HEK293 (cell line): Measurements from ENCODE around the gene ZNF585A.

Experiments
- HOXD13 ChIP-seq: sonication (generic); formaldehyde crosslinking; IDR thresholded peaks from 2 replicates; pipeline ENCODE4 v1.8.0; 2022; ENCODE audit warnings: missing genetic modification reagents, borderline replicate concordance
- KLF16 ChIP-seq: fragments of 450-650 bp; formaldehyde crosslinking; IDR thresholded peaks from 2 replicates; pipeline ENCODE4 v1.5.1; 2017; ENCODE audit warnings: missing biosample characterization, missing genetic modification characterization
- KLF9 ChIP-seq: fragments of 450-650 bp; formaldehyde crosslinking; IDR thresholded peaks from 2 replicates; pipeline ENCODE4 v1.5.1; 2016; ENCODE audit warnings: missing biosample characterization, missing genetic modification characterization, low read depth
- RBAK ChIP-seq: fragments of 450-650 bp; formaldehyde crosslinking; IDR thresholded peaks from 2 replicates; pipeline ENCODE4 v1.5.1; 2016; ENCODE audit warnings: missing biosample characterization, missing genetic modification characterization
- REPIN1 ChIP-seq: fragments of 450-650 bp; formaldehyde crosslinking; IDR thresholded peaks from 2 replicates; pipeline ENCODE4 v1.5.1; 2017; ENCODE audit warnings: missing biosample characterization, missing genetic modification characterization, low read depth
- ZBTB21 ChIP-seq: fragments of 450-650 bp; formaldehyde crosslinking; IDR thresholded peaks from 2 replicates; pipeline ENCODE4 v1.5.1; 2017; ENCODE audit warnings: missing biosample characterization, missing genetic modification characterization
- ZBTB7A ChIP-seq: fragments of 450-650 bp; formaldehyde crosslinking; IDR thresholded peaks from 2 replicates; pipeline ENCODE4 v1.5.1; 2016; ENCODE audit warnings: low read depth, missing biosample characterization, missing genetic modification characterization
- ZFP41 ChIP-seq: fragments of 450-650 bp; formaldehyde crosslinking; IDR thresholded peaks from 2 replicates; pipeline ENCODE4 v1.5.1; 2016; ENCODE audit warnings: missing biosample characterization, missing genetic modification characterization, borderline replicate concordance
- ZFP69B ChIP-seq: fragments of 450-650 bp; formaldehyde crosslinking; IDR thresholded peaks from 2 replicates; pipeline ENCODE4 v1.5.1; 2016; ENCODE audit warnings: missing biosample characterization, missing genetic modification characterization
- ZIC2 ChIP-seq: fragments of 450-650 bp; formaldehyde crosslinking; IDR thresholded peaks from 2 replicates; pipeline ENCODE4 v1.5.1; 2016; ENCODE audit warnings: missing biosample characterization, missing genetic modification characterization
- ZNF138 ChIP-seq: fragments of 450-650 bp; formaldehyde crosslinking; IDR thresholded peaks from 2 replicates; pipeline ENCODE4 v1.5.1; 2016; ENCODE audit warnings: missing biosample characterization, missing genetic modification characterization, borderline replicate concordance
- ZNF140 ChIP-seq: fragments of 450-650 bp; formaldehyde crosslinking; IDR thresholded peaks from 2 replicates; pipeline ENCODE4 v1.5.1; 2016; ENCODE audit warnings: missing biosample characterization, missing genetic modification characterization
- ZNF292 ChIP-seq: fragments of 450-650 bp; formaldehyde crosslinking; IDR thresholded peaks from 2 replicates; pipeline ENCODE4 v1.5.1; 2016; ENCODE audit warnings: low read depth, missing biosample characterization, missing genetic modification characterization, borderline replicate concordance
- ZNF391 ChIP-seq: fragments of 450-650 bp; formaldehyde crosslinking; IDR thresholded peaks from 2 replicates; pipeline ENCODE4 v1.5.1; 2016; ENCODE audit warnings: low read depth, missing biosample characterization, missing genetic modification characterization, borderline replicate concordance
- ZNF521 ChIP-seq: fragments of 450-650 bp; formaldehyde crosslinking; IDR thresholded peaks from 2 replicates; pipeline ENCODE4 v1.5.1; 2017; ENCODE audit warnings: missing biosample characterization, mild to moderate bottlenecking, missing genetic modification characterization
- ZNF571 ChIP-seq: fragments of 450-650 bp; formaldehyde crosslinking; IDR thresholded peaks from 2 replicates; pipeline ENCODE4 v1.5.0; 2017; ENCODE audit warnings: missing biosample characterization, missing genetic modification characterization
- ZNF623 ChIP-seq: fragments of 450-650 bp; formaldehyde crosslinking; IDR thresholded peaks from 2 replicates; pipeline ENCODE4 v1.5.1; 2016; ENCODE audit warnings: missing biosample characterization, missing genetic modification characterization
- ZNF660 ChIP-seq: fragments of 450-650 bp; IDR thresholded peaks from 2 replicates; pipeline ENCODE4 v1.5.1; 2018; ENCODE audit warnings: missing biosample characterization, mild to moderate bottlenecking, missing genetic modification characterization
- ZNF791 ChIP-seq: fragments of 450-650 bp; formaldehyde crosslinking; IDR thresholded peaks from 2 replicates; pipeline ENCODE4 v1.5.1; 2016; ENCODE audit warnings: missing biosample characterization, missing genetic modification characterization
- ZNF837 ChIP-seq: fragments of 450-650 bp; formaldehyde crosslinking; IDR thresholded peaks from 2 replicates; pipeline ENCODE4 v1.5.1; 2016; ENCODE audit warnings: missing biosample characterization, missing genetic modification characterization
- TF ChIP-seq, protein P1 (sequence below): fragments of 450-650 bp; formaldehyde crosslinking; IDR thresholded peaks from 2 replicates; pipeline ENCODE4 v1.5.1; 2016; ENCODE audit warnings: missing biosample characterization, missing genetic modification characterization
- TF ChIP-seq, protein P2 (sequence below): fragments of 450-650 bp; formaldehyde crosslinking; IDR thresholded peaks from 2 replicates; pipeline ENCODE4; 2016; ENCODE audit warnings: missing biosample characterization, missing genetic modification characterization
- TF ChIP-seq, protein P3 (sequence below): fragments of 450-650 bp; formaldehyde crosslinking; IDR thresholded peaks from 2 replicates; pipeline ENCODE4 v1.5.1; 2017; ENCODE audit warnings: missing biosample characterization, missing genetic modification characterization
- TF ChIP-seq, protein P4 (sequence below): fragments of 450-650 bp; formaldehyde crosslinking; IDR thresholded peaks from 2 replicates; pipeline ENCODE4 v1.5.1; 2016; ENCODE audit warnings: missing biosample characterization, missing genetic modification characterization
- TF ChIP-seq, protein P5 (sequence below): fragments of 450-650 bp; formaldehyde crosslinking; IDR thresholded peaks from 2 replicates; pipeline ENCODE4 v1.5.1; 2016; ENCODE audit warnings: missing biosample characterization, missing genetic modification characterization, borderline replicate concordance
- TF ChIP-seq, protein P6 (sequence below): fragments of 450-650 bp; IDR thresholded peaks from 2 replicates; pipeline ENCODE4 v1.5.1; 2018; ENCODE audit warnings: missing biosample characterization, mild to moderate bottlenecking, missing genetic modification characterization
- TF ChIP-seq, protein P7 (sequence below): fragments of 450-650 bp; formaldehyde crosslinking; IDR thresholded peaks from 2 replicates; pipeline ENCODE4 v1.5.1; 2017; ENCODE audit warnings: missing biosample characterization, missing genetic modification characterization

ZNF585A gene

DNA sequence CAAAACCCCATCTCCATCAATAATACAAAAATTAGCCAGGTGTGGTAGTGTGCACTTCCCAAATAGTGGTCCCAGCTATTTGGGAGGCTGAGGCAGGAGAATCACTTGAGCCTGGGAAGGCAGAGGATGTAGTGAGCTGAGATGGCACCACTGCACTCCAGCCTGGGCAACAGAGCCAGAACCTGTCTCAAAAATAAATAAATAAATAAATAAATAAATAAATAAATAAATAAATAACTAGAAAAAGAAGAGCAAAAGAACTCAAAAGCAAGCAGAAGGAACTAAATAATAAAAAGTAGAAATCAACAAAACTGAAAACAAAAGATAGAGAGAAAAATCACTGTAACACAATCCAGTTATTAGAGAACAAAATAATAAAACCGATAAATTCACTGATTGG, 12.3 kb downstream of the ZNF585A start (continued):
- TF ChIP-seq, protein P1, sequence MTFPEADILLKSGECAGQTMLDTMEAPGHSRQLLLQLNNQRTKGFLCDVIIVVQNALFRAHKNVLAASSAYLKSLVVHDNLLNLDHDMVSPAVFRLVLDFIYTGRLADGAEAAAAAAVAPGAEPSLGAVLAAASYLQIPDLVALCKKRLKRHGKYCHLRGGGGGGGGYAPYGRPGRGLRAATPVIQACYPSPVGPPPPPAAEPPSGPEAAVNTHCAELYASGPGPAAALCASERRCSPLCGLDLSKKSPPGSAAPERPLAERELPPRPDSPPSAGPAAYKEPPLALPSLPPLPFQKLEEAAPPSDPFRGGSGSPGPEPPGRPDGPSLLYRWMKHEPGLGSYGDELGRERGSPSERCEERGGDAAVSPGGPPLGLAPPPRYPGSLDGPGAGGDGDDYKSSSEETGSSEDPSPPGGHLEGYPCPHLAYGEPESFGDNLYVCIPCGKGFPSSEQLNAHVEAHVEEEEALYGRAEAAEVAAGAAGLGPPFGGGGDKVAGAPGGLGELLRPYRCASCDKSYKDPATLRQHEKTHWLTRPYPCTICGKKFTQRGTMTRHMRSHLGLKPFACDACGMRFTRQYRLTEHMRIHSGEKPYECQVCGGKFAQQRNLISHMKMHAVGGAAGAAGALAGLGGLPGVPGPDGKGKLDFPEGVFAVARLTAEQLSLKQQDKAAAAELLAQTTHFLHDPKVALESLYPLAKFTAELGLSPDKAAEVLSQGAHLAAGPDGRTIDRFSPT (tag by site-specific recombination): no peak
- no peak for TF ChIP-seq KLF16 (tag by site-specific recombination)
- TF ChIP-seq, protein P2, sequence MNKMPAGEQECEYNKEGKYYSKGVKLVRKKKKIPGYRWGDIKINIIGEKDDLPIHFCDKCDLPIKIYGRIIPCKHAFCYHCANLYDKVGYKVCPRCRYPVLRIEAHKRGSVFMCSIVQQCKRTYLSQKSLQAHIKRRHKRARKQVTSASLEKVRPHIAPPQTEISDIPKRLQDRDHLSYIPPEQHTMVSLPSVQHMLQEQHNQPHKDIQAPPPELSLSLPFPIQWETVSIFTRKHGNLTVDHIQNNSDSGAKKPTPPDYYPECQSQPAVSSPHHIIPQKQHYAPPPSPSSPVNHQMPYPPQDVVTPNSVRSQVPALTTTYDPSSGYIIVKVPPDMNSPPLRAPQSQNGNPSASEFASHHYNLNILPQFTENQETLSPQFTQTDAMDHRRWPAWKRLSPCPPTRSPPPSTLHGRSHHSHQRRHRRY (tag by site-specific recombination): 0 out of 2 replicates have a peak, but pooled peaks have one; percentile 53
- TF ChIP-seq, protein P3, sequence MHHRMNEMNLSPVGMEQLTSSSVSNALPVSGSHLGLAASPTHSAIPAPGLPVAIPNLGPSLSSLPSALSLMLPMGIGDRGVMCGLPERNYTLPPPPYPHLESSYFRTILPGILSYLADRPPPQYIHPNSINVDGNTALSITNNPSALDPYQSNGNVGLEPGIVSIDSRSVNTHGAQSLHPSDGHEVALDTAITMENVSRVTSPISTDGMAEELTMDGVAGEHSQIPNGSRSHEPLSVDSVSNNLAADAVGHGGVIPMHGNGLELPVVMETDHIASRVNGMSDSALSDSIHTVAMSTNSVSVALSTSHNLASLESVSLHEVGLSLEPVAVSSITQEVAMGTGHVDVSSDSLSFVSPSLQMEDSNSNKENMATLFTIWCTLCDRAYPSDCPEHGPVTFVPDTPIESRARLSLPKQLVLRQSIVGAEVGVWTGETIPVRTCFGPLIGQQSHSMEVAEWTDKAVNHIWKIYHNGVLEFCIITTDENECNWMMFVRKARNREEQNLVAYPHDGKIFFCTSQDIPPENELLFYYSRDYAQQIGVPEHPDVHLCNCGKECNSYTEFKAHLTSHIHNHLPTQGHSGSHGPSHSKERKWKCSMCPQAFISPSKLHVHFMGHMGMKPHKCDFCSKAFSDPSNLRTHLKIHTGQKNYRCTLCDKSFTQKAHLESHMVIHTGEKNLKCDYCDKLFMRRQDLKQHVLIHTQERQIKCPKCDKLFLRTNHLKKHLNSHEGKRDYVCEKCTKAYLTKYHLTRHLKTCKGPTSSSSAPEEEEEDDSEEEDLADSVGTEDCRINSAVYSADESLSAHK (tag by site-specific recombination): no peak; the same call in 1 of the 2 replicates
- no peak for TF ChIP-seq ZIC2 (tag by site-specific recombination)
- TF ChIP-seq, protein P4, sequence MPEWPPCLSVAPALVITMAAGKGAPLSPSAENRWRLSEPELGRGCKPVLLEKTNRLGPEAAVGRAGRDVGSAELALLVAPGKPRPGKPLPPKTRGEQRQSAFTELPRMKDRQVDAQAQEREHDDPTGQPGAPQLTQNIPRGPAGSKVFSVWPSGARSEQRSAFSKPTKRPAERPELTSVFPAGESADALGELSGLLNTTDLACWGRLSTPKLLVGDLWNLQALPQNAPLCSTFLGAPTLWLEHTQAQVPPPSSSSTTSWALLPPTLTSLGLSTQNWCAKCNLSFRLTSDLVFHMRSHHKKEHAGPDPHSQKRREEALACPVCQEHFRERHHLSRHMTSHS (tag by site-specific recombination): 0 out of 2 replicates have a peak, but pooled peaks have one; percentile 51
- no peak for TF ChIP-seq ZFP41 (tag by site-specific recombination)
- no peak for TF ChIP-seq ZNF571 (tag by site-specific recombination)
- peak; percentile 92 for TF ChIP-seq ZNF623 (tag by site-specific recombination)
- TF ChIP-seq ZNF138 (tag by site-specific recombination): peak; percentile 94
- peak; percentile 99; the same call in 1 of the 2 replicates for TF ChIP-seq ZNF292 (tag by site-specific recombination)
- no peak for TF ChIP-seq ZNF391 (tag by site-specific recombination)
- TF ChIP-seq, protein P5, sequence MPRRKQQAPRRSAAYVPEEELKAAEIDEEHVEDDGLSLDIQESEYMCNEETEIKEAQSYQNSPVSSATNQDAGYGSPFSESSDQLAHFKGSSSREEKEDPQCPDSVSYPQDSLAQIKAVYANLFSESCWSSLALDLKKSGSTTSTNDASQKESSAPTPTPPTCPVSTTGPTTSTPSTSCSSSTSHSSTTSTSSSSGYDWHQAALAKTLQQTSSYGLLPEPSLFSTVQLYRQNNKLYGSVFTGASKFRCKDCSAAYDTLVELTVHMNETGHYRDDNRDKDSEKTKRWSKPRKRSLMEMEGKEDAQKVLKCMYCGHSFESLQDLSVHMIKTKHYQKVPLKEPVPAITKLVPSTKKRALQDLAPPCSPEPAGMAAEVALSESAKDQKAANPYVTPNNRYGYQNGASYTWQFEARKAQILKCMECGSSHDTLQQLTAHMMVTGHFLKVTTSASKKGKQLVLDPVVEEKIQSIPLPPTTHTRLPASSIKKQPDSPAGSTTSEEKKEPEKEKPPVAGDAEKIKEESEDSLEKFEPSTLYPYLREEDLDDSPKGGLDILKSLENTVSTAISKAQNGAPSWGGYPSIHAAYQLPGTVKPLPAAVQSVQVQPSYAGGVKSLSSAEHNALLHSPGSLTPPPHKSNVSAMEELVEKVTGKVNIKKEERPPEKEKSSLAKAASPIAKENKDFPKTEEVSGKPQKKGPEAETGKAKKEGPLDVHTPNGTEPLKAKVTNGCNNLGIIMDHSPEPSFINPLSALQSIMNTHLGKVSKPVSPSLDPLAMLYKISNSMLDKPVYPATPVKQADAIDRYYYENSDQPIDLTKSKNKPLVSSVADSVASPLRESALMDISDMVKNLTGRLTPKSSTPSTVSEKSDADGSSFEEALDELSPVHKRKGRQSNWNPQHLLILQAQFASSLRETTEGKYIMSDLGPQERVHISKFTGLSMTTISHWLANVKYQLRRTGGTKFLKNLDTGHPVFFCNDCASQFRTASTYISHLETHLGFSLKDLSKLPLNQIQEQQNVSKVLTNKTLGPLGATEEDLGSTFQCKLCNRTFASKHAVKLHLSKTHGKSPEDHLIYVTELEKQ (tag by site-specific recombination): no peak; the same call in 1 of the 2 replicates
- TF ChIP-seq ZNF791 (tag by site-specific recombination): peak; percentile 90
- peak; percentile 94 for TF ChIP-seq RBAK (tag by site-specific recombination)
- no peak for TF ChIP-seq ZNF521 (tag by site-specific recombination)
- no peak for TF ChIP-seq ZNF837 (tag by site-specific recombination)
- TF ChIP-seq REPIN1 (tag by site-specific recombination): no peak
- no peak for TF ChIP-seq ZFP69B (tag by site-specific recombination)
- TF ChIP-seq, protein P6, sequence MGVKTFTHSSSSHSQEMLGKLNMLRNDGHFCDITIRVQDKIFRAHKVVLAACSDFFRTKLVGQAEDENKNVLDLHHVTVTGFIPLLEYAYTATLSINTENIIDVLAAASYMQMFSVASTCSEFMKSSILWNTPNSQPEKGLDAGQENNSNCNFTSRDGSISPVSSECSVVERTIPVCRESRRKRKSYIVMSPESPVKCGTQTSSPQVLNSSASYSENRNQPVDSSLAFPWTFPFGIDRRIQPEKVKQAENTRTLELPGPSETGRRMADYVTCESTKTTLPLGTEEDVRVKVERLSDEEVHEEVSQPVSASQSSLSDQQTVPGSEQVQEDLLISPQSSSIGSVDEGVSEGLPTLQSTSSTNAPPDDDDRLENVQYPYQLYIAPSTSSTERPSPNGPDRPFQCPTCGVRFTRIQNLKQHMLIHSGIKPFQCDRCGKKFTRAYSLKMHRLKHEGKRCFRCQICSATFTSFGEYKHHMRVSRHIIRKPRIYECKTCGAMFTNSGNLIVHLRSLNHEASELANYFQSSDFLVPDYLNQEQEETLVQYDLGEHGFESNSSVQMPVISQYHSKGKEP (tag by site-specific recombination): no peak
- TF ChIP-seq HOXD13: no peak
- TF ChIP-seq, protein P7, sequence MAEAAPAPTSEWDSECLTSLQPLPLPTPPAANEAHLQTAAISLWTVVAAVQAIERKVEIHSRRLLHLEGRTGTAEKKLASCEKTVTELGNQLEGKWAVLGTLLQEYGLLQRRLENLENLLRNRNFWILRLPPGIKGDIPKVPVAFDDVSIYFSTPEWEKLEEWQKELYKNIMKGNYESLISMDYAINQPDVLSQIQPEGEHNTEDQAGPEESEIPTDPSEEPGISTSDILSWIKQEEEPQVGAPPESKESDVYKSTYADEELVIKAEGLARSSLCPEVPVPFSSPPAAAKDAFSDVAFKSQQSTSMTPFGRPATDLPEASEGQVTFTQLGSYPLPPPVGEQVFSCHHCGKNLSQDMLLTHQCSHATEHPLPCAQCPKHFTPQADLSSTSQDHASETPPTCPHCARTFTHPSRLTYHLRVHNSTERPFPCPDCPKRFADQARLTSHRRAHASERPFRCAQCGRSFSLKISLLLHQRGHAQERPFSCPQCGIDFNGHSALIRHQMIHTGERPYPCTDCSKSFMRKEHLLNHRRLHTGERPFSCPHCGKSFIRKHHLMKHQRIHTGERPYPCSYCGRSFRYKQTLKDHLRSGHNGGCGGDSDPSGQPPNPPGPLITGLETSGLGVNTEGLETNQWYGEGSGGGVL (tag by site-specific recombination): no peak
- TF ChIP-seq ZNF140 (tag by site-specific recombination): peak; percentile 99
- no peak for TF ChIP-seq ZBTB7A (tag by site-specific recombination)
- no peak for TF ChIP-seq KLF9 (tag by site-specific recombination)
- TF ChIP-seq ZNF660 (tag by site-specific recombination): no peak
- TF ChIP-seq ZBTB21: peak; percentile 91
